K562 (cell line): Measurements from ENCODE around the gene NPR1. TPM values are rescaled to one million over a fixed set of nuclear protein-coding genes. Genes with fewer than 3 reads are reported as not detected.

Experiments
- ATAC-seq: fragments of 200-7000 bp; cut with Tn5 transposase; 3 replicates; pipeline ENCODE4 v1.9.1; 2020; ENCODE audit warnings: moderate library complexity
- BruUV-seq: library from RNA; stranded (reverse); fragments of 400-500 nt; replicated peaks from 2 replicates; lab custom pipeline; 2021; lab: Mats Ljungman, UMichigan
- CTCF ChIA-PET: fragments of 300-600 bp; formaldehyde crosslinking; extraction: SDS; loops from one replicate; lab custom pipeline; 2021; ENCODE audit warnings: low intra/inter-chr PET ratio; lab: Yijun Ruan, JAX
- POLR2A ChIA-PET: fragments of 300-600, 350-650 bp; sonication (Branson Sonifier 250); formaldehyde crosslinking; extraction: SDS; loops from one replicate; lab custom pipeline; 2021; ENCODE audit warnings: antibody characterized with exemption, inconsistent platforms; lab: Yijun Ruan, JAX
- DNase-seq, 4 experiments: peaks; one replicate each; pipeline versions ENCODE4 v3.0.0 to v3.0.0-alpha.2; 2011 to 2018; ENCODE audit warnings: low spot score in 3 of 4, mixed read lengths in 3 of 4; ENCODE audit errors: extremely low read depth in 1 of 4
- FAIRE-seq: peaks from 2 replicates; lab custom pipeline; 2011; peaks lifted over from hg19 to GRCh38; lab: Jason Lieb, UNC
- H2AFZ ChIP-seq: 2 replicates; pipeline ENCODE4 v1.6.0; 2011; ENCODE audit warnings: low read depth, low read length, control low read depth, inconsistent platforms
- H3K27ac ChIP-seq: fragments of 200-600 bp; 3 replicates; pipeline ENCODE4 v1.8.0; 2011; ENCODE audit warnings: low read depth, mild to moderate bottlenecking, control low read depth, inconsistent platforms, low read length, moderate library complexity, mixed read lengths; ENCODE audit errors: extremely low read depth
- H3K27me3 ChIP-seq, 2 experiments: fragments of 300-600 bp in 1 of 2; 2 replicates in 1 of 2; 3 replicates in 1 of 2; pipeline versions ENCODE4 v1.6.0 to v1.8.0; 2011; ENCODE audit warnings: inconsistent platforms in 2 of 2, low read length in 2 of 2, mild to moderate bottlenecking in 1 of 2, mixed read lengths in 1 of 2, moderate library complexity in 1 of 2; ENCODE audit not compliant: control insufficient read depth in 2 of 2, insufficient read depth in 2 of 2
- H3K36me3 ChIP-seq: fragments of 300-600 bp; 3 replicates; pipeline ENCODE4 v1.8.0; 2011; ENCODE audit warnings: mild to moderate bottlenecking, low read length, inconsistent platforms; ENCODE audit not compliant: control insufficient read depth, insufficient read depth
- H3K4me1 ChIP-seq, 2 experiments: fragments of 200-600 bp in 1 of 2; replicated peaks in 1 of 2; 2 replicates in 1 of 2; 3 replicates in 1 of 2; pipeline versions ENCODE4 v1.5.1 to v1.8.0; 2011; ENCODE audit warnings: inconsistent platforms in 2 of 2, low read length in 2 of 2, mild to moderate bottlenecking in 1 of 2, mixed read lengths in 1 of 2, moderate library complexity in 1 of 2; ENCODE audit not compliant: control insufficient read depth in 2 of 2, insufficient read depth in 2 of 2
- H3K4me2 ChIP-seq: 2 replicates; pipeline ENCODE4 v1.6.1; 2011; ENCODE audit warnings: low read length, control low read depth, inconsistent platforms, mixed read lengths; ENCODE audit not compliant: insufficient read depth
- H3K4me3 ChIP-seq: fragments of 200-600 bp; sonication (generic), shearing (Covaris generic); 2 replicates; pipeline ENCODE4 v1.5.1; 2016; ENCODE audit warnings: control low read depth, inconsistent platforms
- H3K79me2 ChIP-seq: fragments of 200-600 bp; 3 replicates; pipeline ENCODE4 v1.8.0; 2011; ENCODE audit warnings: low read length, inconsistent platforms; ENCODE audit not compliant: control insufficient read depth, insufficient read depth
- H3K9ac ChIP-seq, 2 experiments: 2 replicates each; pipeline versions ENCODE4 v1.6.0 to v1.6.1; 2011; ENCODE audit warnings: low read depth in 2 of 2, low read length in 2 of 2, control low read depth in 1 of 2, inconsistent platforms in 1 of 2, mild to moderate bottlenecking in 1 of 2, mixed read lengths in 1 of 2; ENCODE audit not compliant: insufficient read depth in 1 of 2
- H3K9me1 ChIP-seq: one replicate; pipeline ENCODE4 v1.6.0; 2011; ENCODE audit warnings: inconsistent platforms, mild to moderate bottlenecking, low read length, moderate library complexity; ENCODE audit not compliant: control insufficient read depth, insufficient read depth
- H3K9me3 ChIP-seq: replicated peaks from 2 replicates; pipeline ENCODE4 v1.5.1; 2011; ENCODE audit warnings: low read depth, low read length, inconsistent platforms; ENCODE audit not compliant: control insufficient read depth, insufficient read depth
- H4K20me1 ChIP-seq: replicated peaks from 2 replicates; pipeline ENCODE4 v1.6.1; 2011; ENCODE audit warnings: low read length, inconsistent platforms, mixed read lengths; ENCODE audit not compliant: control insufficient read depth, insufficient read depth
- CREM ChIP-seq: IDR thresholded peaks from 2 replicates; pipeline ENCODE4 v1.6.1; 2014; ENCODE audit warnings: antibody characterized with exemption, low read depth
- ELF1 ChIP-seq: fragments of 200-800 bp; sonication (Bioruptor generic); IDR thresholded peaks from 2 replicates; pipeline ENCODE4 v1.6.1; 2016; ENCODE audit warnings: missing genetic modification characterization, missing compliant biosample characterization
- EWSR1 ChIP-seq: fragments of 450-650 bp; IDR thresholded peaks from 2 replicates; pipeline ENCODE4 v1.6.1; 2018; ENCODE audit warnings: borderline replicate concordance, mild to moderate bottlenecking, low read depth, moderate library complexity; ENCODE audit not compliant: partially characterized antibody
- FOXA3 ChIP-seq, 2 experiments: fragments of 450-650 bp in 1 of 2; sonication (generic) in 1 of 2; formaldehyde crosslinking; IDR thresholded peaks in 1 of 2; conservative IDR thresholded peaks in 1 of 2; 2 replicates each; pipeline versions ENCODE4 v1.4.0 to v1.8.0; 2020 to 2022; ENCODE audit warnings: mild to moderate bottlenecking in 2 of 2, missing genetic modification reagents in 1 of 2
- NR2C2 ChIP-seq, 2 experiments: fragments of 200-800 bp in 1 of 2; sonication (Bioruptor generic) in 1 of 2; sonication (generic) in 1 of 2; formaldehyde crosslinking in 1 of 2; IDR thresholded peaks; 2 replicates each; pipeline versions ENCODE4 v1.6.1 to v1.8.0; 2016 to 2022; ENCODE audit warnings: mild to moderate bottlenecking in 1 of 2, missing compliant biosample characterization in 1 of 2, missing genetic modification characterization in 1 of 2, missing genetic modification reagents in 1 of 2
- WGBS: fragments of 100-300 bp; shearing (Covaris generic); methylation state at CpG from one replicate; pipeline ENCODE4 v1.1.6; 2016; ENCODE audit warnings: low coverage, mixed read lengths; ENCODE audit not compliant: insufficient coverage; ENCODE audit errors: missing lambda C conversion rate; 5-methylcytosine and 5-hydroxymethylcytosine counted together
- in situ Hi-C: fragments of 300-500 bp; cut with MboI; formaldehyde crosslinking; loops from 4 replicates; pipeline ENCODE4 v1.15.0; 2018; ENCODE audit warnings: inconsistent platforms, mixed read lengths
- intact Hi-C: fragments of 100-400 bp; cut with micrococcal nuclease; formaldehyde crosslinking; loops from 2 replicates; pipeline ENCODE4 v1.14.2; 2022
- polyA plus RNA-seq, 8 experiments: library from polyadenylated mRNA; depleted of rRNA in 4 of 8; stranded (reverse) in 5 of 8; unstranded in 3 of 8; fragments of >200 nt; fragmentation: Nextera tagmentation in 2 of 8; fragmentation: Illumina TruSeq in 1 of 8; extraction: Ambion mirVana in 2 of 8; extraction: Trizol in 1 of 8; gene quantifications; 2 replicates each; pipeline versions ENCODE4 v1.2.1 to v1.2.3, GENCODE V29; 2011 to 2014; ENCODE audit warnings: inconsistent platforms in 1 of 8, missing spikeins in 1 of 8
- total RNA-seq, 7 experiments: library from RNA; depleted of rRNA in 6 of 7; stranded (reverse); fragments of >200 nt in 6 of 7; fragmentation: Illumina TruSeq in 2 of 7; extraction: Trizol in 2 of 7; gene quantifications; 2 replicates each; pipeline versions ENCODE4 v1.2.1 to v1.2.3, GENCODE V29; 2011 to 2021; ENCODE audit warnings: low replicate concordance in 1 of 7
- TF ChIP-seq, protein P1 (sequence below): fragments of 250-450 bp; sonication (Bioruptor Pico); IDR thresholded peaks from 2 replicates; pipeline ENCODE4 v1.8.0; 2022; ENCODE audit warnings: inconsistent platforms, mild to moderate bottlenecking, moderate library complexity, borderline replicate concordance

Gene NPR1
- total and polyA plus RNA-seq, 9 of the 15 experiments (the other 6 are each of a cell fraction or from before 2014, with no cell fraction given), result 0.05 to 0.16 (median 0.06) TPM; not detected in 6

DNA sequence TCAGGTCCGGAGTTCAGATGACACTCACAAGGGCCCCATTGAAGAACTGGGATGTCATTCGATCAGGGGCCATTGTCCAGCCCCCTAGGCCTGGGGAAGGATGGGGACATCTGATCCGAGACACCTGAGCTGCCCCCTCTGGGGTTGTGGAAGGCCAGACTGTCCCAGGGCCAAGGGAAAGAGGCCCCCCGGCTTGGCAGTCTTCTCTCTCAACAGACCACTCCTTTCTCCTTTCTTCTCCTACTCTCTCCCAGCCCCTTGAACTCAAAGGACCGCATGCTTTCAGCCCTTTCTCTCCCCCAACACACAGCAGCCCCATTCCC is 49.2 kb upstream of the NPR1 start (continued):
- no peak for TF ChIP-seq ELF1 (tag)

DNA sequence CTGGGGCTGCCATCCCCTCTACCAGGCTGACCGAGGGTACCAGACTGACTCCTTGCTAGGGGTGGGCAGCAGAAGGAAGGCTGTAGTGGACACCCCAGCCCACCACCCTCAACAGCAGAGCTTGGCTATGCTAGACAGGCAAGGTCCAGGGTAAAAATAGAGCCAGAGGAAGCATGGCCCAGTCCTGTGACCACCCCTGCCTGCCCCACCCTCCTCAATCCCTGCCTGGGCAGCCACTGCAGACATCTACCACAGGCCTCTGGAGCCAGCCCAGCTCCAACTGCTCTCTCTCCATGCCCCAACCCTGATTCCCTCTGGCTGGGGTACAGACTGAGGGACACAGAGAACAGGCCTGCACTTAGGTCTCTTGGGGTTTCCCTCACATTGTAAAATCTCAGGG is 48.5 kb upstream of the NPR1 start:
- Histone ChIP-seq H3K9me1 (no peaks in the 10 kb centered on the region), H3K79me2 (peaks cover 18% of the 10 kb centered on the region), H2AFZ (no peak overlapping the region), H3K27me3 (no peaks in the 10 kb centered on the region), H3K4me1 (peaks cover 31 to 51% of the 10 kb centered on the region in 2 experiments), H3K4me3 (no peak overlapping the region), H3K27ac (no peak overlapping the region), H3K4me2 (no peak overlapping the region), H4K20me1 (no peaks in the 10 kb centered on the region), H3K36me3 (peaks cover 8% of the 10 kb centered on the region; the same call in 2 of the 3 replicates), H3K9me3 (no peaks in the 10 kb centered on the region), H3K9ac (peak overlapping the region in 1 of 2 experiments; percentile 72; a peak in 1 of 4 replicates)
- TF ChIP-seq, protein P1, sequence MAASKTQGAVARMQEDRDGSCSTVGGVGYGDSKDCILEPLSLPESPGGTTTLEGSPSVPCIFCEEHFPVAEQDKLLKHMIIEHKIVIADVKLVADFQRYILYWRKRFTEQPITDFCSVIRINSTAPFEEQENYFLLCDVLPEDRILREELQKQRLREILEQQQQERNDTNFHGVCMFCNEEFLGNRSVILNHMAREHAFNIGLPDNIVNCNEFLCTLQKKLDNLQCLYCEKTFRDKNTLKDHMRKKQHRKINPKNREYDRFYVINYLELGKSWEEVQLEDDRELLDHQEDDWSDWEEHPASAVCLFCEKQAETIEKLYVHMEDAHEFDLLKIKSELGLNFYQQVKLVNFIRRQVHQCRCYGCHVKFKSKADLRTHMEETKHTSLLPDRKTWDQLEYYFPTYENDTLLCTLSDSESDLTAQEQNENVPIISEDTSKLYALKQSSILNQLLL (CRISPR knock-in tag), result no peak
- TF ChIP-seq CREM (no peak), FOXA3 (CRISPR knock-in tag; conservative IDR thresholded peaks at IDR 0.05 in 1 of 2, IDR thresholded peaks at IDR 0.05 in 1 of 2) (no peak), NR2C2 (CRISPR knock-in tag; IDR thresholded peaks at IDR 0.05) (no peak), NR2C2 (tag; IDR thresholded peaks at IDR 0.05) (no peak), EWSR1 (no peak)
- FAIRE-seq (no peak), DNase-seq (no peak), ATAC-seq (no peak)
- BruUV-seq, result no TSS peak
- CTCF ChIA-PET, result no interaction called here
- 82% methylated on average over 1 of the region's 1 CpG for WGBS
- in situ Hi-C loops, result no loop called here
- POLR2A ChIA-PET, result interaction anchor here (0.5 to 4.3 kb wide), 7 partner anchors 10 to 232 kb away, joined by 3 to 18 read pairs (median 3); partner anchors contain the start of gene S100A14
- intact Hi-C loops, result loop anchor here (5.0 kb wide), 1 partner anchor 98 kb away; no protein-coding TSS in a partner anchor
